ENCODE measurements around the gene DLAT. TPM values are rescaled to one million over a fixed set of nuclear protein-coding genes. Genes with fewer than 3 reads are reported as not detected.

The DLAT gene
- polyA plus RNA-seq (2011; rRNA removed) (33.0 and 42.8 TPM in 2 replicates), polyA plus RNA-seq (2017; fragmentation: RNase III; extraction: RNeasy Plus Mini Kit Qiagen cat#74134 plus additional on column Dnase treatment) (32.1 to 33.3 TPM (median 32.5 TPM) in 3 replicates), polyA minus RNA-seq (2011; rRNA and poly(A)+ RNA removed) (22.6 and 25.4 TPM in 2 replicates)
- polyA plus RNA-seq (2012; cell fraction: cytosol; rRNA removed) = 15.6 and 17.9 TPM in 2 replicates
- polyA plus RNA-seq (2012; cell fraction: nucleus; rRNA removed) = 10.3 and 11.2 TPM in 2 replicates

DNA sequence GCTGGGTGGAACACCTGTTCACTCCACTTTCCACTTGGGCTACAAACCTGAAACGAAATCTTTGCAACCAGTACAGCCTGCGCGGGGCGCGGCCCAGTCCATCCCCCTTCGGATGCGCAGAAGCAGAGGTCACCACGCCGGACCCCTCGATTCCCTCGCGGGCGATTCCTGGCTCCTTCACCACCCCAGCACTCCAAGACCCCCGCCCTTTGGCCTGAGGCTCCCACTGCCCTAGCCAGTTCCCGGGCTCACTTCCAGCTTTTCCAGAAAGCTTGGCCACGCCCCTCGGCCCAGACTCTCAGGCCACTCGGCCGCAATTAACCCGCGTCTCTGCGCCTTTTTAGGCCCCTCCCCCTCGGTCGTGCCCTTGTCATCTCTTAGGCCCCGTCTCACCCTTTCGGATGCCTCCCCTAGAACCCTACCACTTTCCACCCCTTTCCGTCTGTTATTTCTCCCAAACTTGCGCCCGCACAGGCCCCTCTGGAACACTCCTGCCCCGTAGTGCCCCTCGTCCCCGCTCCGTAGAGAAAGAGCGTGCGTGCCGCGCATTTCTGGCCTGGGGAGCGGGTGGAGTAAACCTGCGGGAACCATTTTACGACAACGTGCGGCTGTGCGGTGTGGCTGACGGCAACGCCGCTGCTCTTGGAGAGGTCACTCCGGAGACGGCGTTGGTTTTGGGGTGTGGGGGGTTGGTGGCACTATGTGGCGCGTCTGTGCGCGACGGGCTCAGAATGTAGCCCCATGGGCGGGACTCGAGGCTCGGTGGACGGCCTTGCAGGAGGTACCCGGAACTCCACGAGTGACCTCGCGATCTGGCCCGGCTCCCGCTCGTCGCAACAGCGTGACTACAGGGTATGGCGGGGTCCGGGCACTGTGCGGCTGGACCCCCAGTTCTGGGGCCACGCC lies at the start of gene DLAT:
DLAT (plus strand) TSS at position 636 of the 906 bp plus-strand sequence; CDS start at position 701, 65 bp downstream.
- DNase-seq (ENCODE audit: low read depth in 1 of 2, low spot score in 1 of 2) = peak; percentile 62 to 90
- TF ChIP-seq TP53 (CRISPR knock-in tag; IDR thresholded peaks at IDR 0.05) = 0 out of 2 replicates have a peak, but pooled peaks have one; percentile 57
- peak; percentile 49 for TF ChIP-seq POLR2A (IDR thresholded peaks at IDR 0.05; ENCODE audit: low read length)
- TF ChIP-seq, protein P1, sequence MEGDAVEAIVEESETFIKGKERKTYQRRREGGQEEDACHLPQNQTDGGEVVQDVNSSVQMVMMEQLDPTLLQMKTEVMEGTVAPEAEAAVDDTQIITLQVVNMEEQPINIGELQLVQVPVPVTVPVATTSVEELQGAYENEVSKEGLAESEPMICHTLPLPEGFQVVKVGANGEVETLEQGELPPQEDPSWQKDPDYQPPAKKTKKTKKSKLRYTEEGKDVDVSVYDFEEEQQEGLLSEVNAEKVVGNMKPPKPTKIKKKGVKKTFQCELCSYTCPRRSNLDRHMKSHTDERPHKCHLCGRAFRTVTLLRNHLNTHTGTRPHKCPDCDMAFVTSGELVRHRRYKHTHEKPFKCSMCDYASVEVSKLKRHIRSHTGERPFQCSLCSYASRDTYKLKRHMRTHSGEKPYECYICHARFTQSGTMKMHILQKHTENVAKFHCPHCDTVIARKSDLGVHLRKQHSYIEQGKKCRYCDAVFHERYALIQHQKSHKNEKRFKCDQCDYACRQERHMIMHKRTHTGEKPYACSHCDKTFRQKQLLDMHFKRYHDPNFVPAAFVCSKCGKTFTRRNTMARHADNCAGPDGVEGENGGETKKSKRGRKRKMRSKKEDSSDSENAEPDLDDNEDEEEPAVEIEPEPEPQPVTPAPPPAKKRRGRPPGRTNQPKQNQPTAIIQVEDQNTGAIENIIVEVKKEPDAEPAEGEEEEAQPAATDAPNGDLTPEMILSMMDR (IDR thresholded peaks at IDR 0.05) = no peak
- TF ChIP-seq MYC (IDR thresholded peaks at IDR 0.05; ENCODE audit: borderline replicate concordance, low read length) = peak; percentile 58; the same call in 1 of the 2 replicates
- TF ChIP-seq PHF8 (IDR thresholded peaks at IDR 0.05; ENCODE audit: borderline replicate concordance, low read depth) = peak; percentile 66; the same call in 1 of the 2 replicates
- TF ChIP-seq, protein P2, sequence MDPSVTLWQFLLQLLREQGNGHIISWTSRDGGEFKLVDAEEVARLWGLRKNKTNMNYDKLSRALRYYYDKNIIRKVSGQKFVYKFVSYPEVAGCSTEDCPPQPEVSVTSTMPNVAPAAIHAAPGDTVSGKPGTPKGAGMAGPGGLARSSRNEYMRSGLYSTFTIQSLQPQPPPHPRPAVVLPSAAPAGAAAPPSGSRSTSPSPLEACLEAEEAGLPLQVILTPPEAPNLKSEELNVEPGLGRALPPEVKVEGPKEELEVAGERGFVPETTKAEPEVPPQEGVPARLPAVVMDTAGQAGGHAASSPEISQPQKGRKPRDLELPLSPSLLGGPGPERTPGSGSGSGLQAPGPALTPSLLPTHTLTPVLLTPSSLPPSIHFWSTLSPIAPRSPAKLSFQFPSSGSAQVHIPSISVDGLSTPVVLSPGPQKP (IDR thresholded peaks at IDR 0.05; ENCODE audit: low read depth, low read length) = no peak
- TF ChIP-seq, protein P3, sequence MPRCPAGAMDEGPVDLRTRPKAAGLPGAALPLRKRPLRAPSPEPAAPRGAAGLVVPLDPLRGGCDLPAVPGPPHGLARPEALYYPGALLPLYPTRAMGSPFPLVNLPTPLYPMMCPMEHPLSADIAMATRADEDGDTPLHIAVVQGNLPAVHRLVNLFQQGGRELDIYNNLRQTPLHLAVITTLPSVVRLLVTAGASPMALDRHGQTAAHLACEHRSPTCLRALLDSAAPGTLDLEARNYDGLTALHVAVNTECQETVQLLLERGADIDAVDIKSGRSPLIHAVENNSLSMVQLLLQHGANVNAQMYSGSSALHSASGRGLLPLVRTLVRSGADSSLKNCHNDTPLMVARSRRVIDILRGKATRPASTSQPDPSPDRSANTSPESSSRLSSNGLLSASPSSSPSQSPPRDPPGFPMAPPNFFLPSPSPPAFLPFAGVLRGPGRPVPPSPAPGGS (IDR thresholded peaks at IDR 0.05) = peak; percentile 68; the same call in 1 of the 3 replicates
- peak; percentile 13; the same call in 1 of the 2 replicates for TF ChIP-seq ESRRA (IDR thresholded peaks at IDR 0.05; ENCODE audit: borderline replicate concordance, low read length)
- TF ChIP-seq, protein P4, sequence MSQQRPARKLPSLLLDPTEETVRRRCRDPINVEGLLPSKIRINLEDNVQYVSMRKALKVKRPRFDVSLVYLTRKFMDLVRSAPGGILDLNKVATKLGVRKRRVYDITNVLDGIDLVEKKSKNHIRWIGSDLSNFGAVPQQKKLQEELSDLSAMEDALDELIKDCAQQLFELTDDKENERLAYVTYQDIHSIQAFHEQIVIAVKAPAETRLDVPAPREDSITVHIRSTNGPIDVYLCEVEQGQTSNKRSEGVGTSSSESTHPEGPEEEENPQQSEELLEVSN (IDR thresholded peaks at IDR 0.05; ENCODE audit: borderline replicate concordance, low read depth) = peak; percentile 60; the same call in 1 of the 2 replicates
- TF ChIP-seq RAD21 (conservative IDR thresholded peaks at IDR 0.05 in 1 of 2, IDR thresholded peaks at IDR 0.05 in 1 of 2) = no peak
- peak in 1 of 2 experiments; percentile 77; a peak in 2 of 5 replicates for TF ChIP-seq JUN (IDR thresholded peaks at IDR 0.05)
- TF ChIP-seq, protein P5, sequence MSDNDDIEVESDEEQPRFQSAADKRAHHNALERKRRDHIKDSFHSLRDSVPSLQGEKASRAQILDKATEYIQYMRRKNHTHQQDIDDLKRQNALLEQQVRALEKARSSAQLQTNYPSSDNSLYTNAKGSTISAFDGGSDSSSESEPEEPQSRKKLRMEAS (IDR thresholded peaks at IDR 0.05) = peak; percentile 93
- TF ChIP-seq RFX5 (IDR thresholded peaks at IDR 0.05) = no peak
- 0 out of 2 replicates have a peak, but pooled peaks have one; percentile 16 for TF ChIP-seq MAZ (IDR thresholded peaks at IDR 0.05; ENCODE audit: borderline replicate concordance, low read depth, low read length)
- 1% methylated on average over 40 of the region's 71 CpGs for WGBS (ENCODE audit: missing lambda C conversion rate)

DNA sequence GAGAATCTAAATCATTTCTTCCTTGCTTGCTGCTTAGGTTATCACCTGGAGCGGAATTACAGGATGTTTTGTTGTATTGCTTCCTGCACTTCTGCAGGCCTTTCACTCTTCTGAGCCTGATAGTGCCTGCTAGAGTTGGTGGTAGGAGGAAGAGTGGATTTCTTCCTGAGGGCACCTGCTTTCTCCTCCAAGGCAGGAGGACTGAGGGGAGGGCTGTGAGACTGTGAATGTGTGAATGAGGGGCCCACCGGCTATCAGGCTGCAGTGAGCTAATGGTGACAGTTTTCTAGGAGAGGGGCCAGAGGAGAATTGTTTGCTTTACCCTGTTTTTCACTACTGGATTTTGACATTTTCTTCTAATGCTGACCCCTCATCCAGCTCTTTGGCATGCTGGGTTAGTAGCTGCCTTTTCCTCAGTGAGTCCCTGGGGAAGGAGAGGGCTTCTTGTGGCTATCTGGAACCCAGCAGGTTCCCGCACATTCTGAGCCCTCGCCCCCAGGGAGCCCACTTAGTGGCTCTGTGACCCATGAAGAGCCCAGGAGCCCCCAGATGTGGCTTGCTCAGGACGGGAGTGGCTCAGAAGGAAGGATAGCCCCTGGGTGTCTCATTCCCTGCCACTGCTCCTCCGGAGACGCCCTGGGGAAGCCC lies 49.0 kb upstream of the DLAT start:
- CTCF ChIA-PET = no interaction called here
- H3K4me3 ChIP-seq = no peak overlapping the region
- POLR2A ChIA-PET = no interaction called here
- no peaks in the 10 kb centered on the region for H3K4me1 ChIP-seq
- H3K27ac ChIP-seq = no peak overlapping the region
- DNase-seq (ENCODE audit: low read depth in 1 of 2, low spot score in 1 of 2) (no peak), FAIRE-seq (no peak), ATAC-seq (no peak)
- 95% methylated on average over 7 of the region's 7 CpGs for WGBS (ENCODE audit: missing lambda C conversion rate)
- no peaks in the 10 kb centered on the region for H3K9me3 ChIP-seq
- no peak overlapping the region for H3K4me2 ChIP-seq
- TF ChIP-seq SREBF2 (IDR thresholded peaks at IDR 0.05) (no peak), HOXB5 (CRISPR knock-in tag; IDR thresholded peaks at IDR 0.05) (no peak), TFCP2L1 (CRISPR knock-in tag; IDR thresholded peaks at IDR 0.05) (no peak)
- TF ChIP-seq, protein P6, sequence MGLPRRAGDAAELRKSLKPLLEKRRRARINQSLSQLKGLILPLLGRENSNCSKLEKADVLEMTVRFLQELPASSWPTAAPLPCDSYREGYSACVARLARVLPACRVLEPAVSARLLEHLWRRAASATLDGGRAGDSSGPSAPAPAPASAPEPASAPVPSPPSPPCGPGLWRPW (IDR thresholded peaks at IDR 0.05) = no peak
- TF ChIP-seq, protein P3 (IDR thresholded peaks at IDR 0.05) = no peak
- TF ChIP-seq, protein P7, sequence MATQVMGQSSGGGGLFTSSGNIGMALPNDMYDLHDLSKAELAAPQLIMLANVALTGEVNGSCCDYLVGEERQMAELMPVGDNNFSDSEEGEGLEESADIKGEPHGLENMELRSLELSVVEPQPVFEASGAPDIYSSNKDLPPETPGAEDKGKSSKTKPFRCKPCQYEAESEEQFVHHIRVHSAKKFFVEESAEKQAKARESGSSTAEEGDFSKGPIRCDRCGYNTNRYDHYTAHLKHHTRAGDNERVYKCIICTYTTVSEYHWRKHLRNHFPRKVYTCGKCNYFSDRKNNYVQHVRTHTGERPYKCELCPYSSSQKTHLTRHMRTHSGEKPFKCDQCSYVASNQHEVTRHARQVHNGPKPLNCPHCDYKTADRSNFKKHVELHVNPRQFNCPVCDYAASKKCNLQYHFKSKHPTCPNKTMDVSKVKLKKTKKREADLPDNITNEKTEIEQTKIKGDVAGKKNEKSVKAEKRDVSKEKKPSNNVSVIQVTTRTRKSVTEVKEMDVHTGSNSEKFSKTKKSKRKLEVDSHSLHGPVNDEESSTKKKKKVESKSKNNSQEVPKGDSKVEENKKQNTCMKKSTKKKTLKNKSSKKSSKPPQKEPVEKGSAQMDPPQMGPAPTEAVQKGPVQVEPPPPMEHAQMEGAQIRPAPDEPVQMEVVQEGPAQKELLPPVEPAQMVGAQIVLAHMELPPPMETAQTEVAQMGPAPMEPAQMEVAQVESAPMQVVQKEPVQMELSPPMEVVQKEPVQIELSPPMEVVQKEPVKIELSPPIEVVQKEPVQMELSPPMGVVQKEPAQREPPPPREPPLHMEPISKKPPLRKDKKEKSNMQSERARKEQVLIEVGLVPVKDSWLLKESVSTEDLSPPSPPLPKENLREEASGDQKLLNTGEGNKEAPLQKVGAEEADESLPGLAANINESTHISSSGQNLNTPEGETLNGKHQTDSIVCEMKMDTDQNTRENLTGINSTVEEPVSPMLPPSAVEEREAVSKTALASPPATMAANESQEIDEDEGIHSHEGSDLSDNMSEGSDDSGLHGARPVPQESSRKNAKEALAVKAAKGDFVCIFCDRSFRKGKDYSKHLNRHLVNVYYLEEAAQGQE (IDR thresholded peaks at IDR 0.05) = no peak

More for the DNA sequence above, at the start of gene DLAT:
- ChIA-PET POLR2A (no interaction called here), CTCF (interaction anchor here (0.8 to 1.0 kb wide), 2 partner anchors 52 to 94 kb away, joined by 3 to 4 read pairs; no protein-coding TSS in a partner anchor)
- Histone ChIP-seq H3K4me1 (peaks cover 5% of the 10 kb centered on the region; the same call in 2 of the 3 replicates), H3K27ac (peak within 1 kb of the TSS; percentile 94 to 99), H3K9me3 (no peaks in the 10 kb centered on the region), H3K4me2 (peak within 1 kb of the TSS; percentile 86), H3K4me3 (peak within 1 kb of the TSS; percentile 92)
- FAIRE-seq (no peak), ATAC-seq (peak; percentile 92 to 94)

All from A549 (cell line).